Pancreas (tissue), 10 donors: ENCODE results near the gene PCYT1B. TPM values are rescaled to one million over a fixed set of nuclear protein-coding genes. Genes with fewer than 3 reads are reported as not detected.
A peak's percentile ranks its signal among the peaks of the same experiment; 100 is the strongest.

ENCODE experiments used
- ATAC-seq, 4 donors: fragments of 200-7000 bp; cut with Tn5 transposase; one replicate each; pipeline versions ENCODE4 v1.8.0 to v1.9.1; 2020; ENCODE audit warnings: mild to moderate bottlenecking in 4 of 4, moderate library complexity in 4 of 4
- DNase-seq, 6 donors: peaks; one replicate each; pipeline ENCODE4 v3.0.0-alpha.2; 2020
- FAIRE-seq: peaks from 2 replicates; lab custom pipeline; 2012; peaks lifted over from hg19 to GRCh38; lab: Jason Lieb, UNC
- H3K27ac ChIP-seq, 4 donors: fragments of 200-600 bp; sonication (generic); 1 replicate in 3 of 4; 2 replicates in 1 of 4; pipeline versions ENCODE4 v1.5.0 to v1.8.0; 2020
- H3K27me3 ChIP-seq, 4 donors: fragments of 200-600 bp; one replicate each; pipeline ENCODE4 v1.8.0; 2021
- H3K36me3 ChIP-seq, 3 donors: fragments of 200-600 bp; sonication (generic) in 1 of 3; one replicate each; pipeline versions ENCODE4 v1.5.0 to v1.8.0; 2020 to 2021
- H3K4me1 ChIP-seq, 3 donors: fragments of 200-600 bp; one replicate each; pipeline ENCODE4 v1.8.0; 2021
- H3K4me3 ChIP-seq, 4 donors: fragments of 200-600 bp; sonication (generic) in 2 of 4; one replicate each; pipeline versions ENCODE4 v1.5.0 to v1.8.0; 2020 to 2021
- H3K9me3 ChIP-seq, 4 donors: fragments of 200-600 bp; one replicate each; pipeline ENCODE4 v1.8.0; 2021
- CTCF ChIP-seq, 4 donors: fragments of 200-600 bp; sonication (generic) in 3 of 4; IDR thresholded peaks; one replicate each; pipeline versions ENCODE4 v1.5.0 to v1.8.0; 2021; ENCODE audit warnings: antibody characterized with exemption in 4 of 4
- WGBS, 2 donors: extraction: QIAGEN DNeasy Blood & Tissue Kit; methylation state at CpG; one replicate each; pipeline ENCODE4 v1.1.7; 2013; 5-methylcytosine and 5-hydroxymethylcytosine counted together
- intact Hi-C, 3 donors: fragments of 100-400 bp; cut with DNase I; formaldehyde crosslinking; loops; one replicate each; pipeline versions ENCODE4 v1.11.1 to v1.14.2; 2022
- polyA plus RNA-seq, 2 donors: library from polyadenylated mRNA; stranded (reverse); fragments of 200-250 nt; gene quantifications; one replicate each; pipeline ENCODE4 v1.2.3, GENCODE V29; 2013
- total RNA-seq, 6 donors: library from RNA; stranded (reverse); fragmentation: NEBNext Ultra II Directional in 4 of 6; extraction: Animal tissue kit (Norgen Biotek cat#: 25700) in 4 of 6; gene quantifications; one replicate each; pipeline versions ENCODE4 v1.2.1 to v1.2.4, GENCODE V29; 2021 to 2023
- donor health status: healthy with polysubstance abuse.
- donor health status: DM: no; HTN: no; CAD: no; lungs with moderate emphysema.
- donor health status: DM: no; HTN: no; CAD: no.
- donor health status: control.
- donor health status: control.
- donor health status: Bipolar disorder and iron deficiency.
- donor health status: DM: yes; HTN: yes; CAD: no.
- donor health status: DM: no; HTN: no; CAD: no.
- donor health status: DM: no; HTN: no; CAD: no.
- donor health status: DM: yes; HTN: yes; CAD: no.

PCYT1B gene
- total RNA-seq (1 to 10 TPM; 1.6 to 2.9 (median 1.8) TPM), polyA plus RNA-seq (1 to 10 TPM in 1 of 2 donors, under 1 TPM in 1; 0.84 to 1.3 TPM)

GRCh38 chrX:24647257-24648058 is at the start of gene PCYT1B:
Gene PCYT1B, minus strand, starts transcription at chrX:24647347. Its CDS starts 242 bp downstream, at chrX:24647105.
- no peak for TF ChIP-seq CTCF (IDR thresholded peaks at IDR 0.05)
- peak in 5 of 6 donors; percentile 16 to 69 (median 20) for DNase-seq
- WGBS, 2 donors = 13 to 31% methylated on average over 23 to 24 of the region's 24 CpGs
- Histone ChIP-seq H3K4me3 (no peak within 1 kb of the TSS), H3K4me1 (no peaks in the 10 kb centered on the region), H3K36me3 (no peaks in the 10 kb centered on the region), H3K27me3 (peaks cover 0 to 13% (median 0%) of the 10 kb centered on the region in 4 donors), H3K9me3 (no peaks in the 10 kb centered on the region), H3K27ac (no peak within 1 kb of the TSS)
- peak; percentile 72 to 91 (median 84) for ATAC-seq
- intact Hi-C loops = no loop called here
- FAIRE-seq = no peak

- FAIRE-seq = no peak
- intact Hi-C loops = no loop called here
Measured at GRCh38 chrX:24696294-24696693, 49.1 kb upstream of the PCYT1B start.

GRCh38 chrX:24694825-24695224 is 47.7 kb upstream of the PCYT1B start:
- Histone ChIP-seq H3K27ac (no peak overlapping the region), H3K4me1 (no peaks in the 10 kb centered on the region), H3K9me3 (no peaks in the 10 kb centered on the region), H3K27me3 (no peaks in the 10 kb centered on the region), H3K4me3 (no peak overlapping the region), H3K36me3 (peaks cover 0 to 4% (median 0%) of the 10 kb centered on the region in 3 donors)
- TF ChIP-seq CTCF (IDR thresholded peaks at IDR 0.05) = no peak
- 21 to 44% methylated on average over 6 of the region's 6 CpGs for WGBS, 2 donors
- FAIRE-seq (no peak), ATAC-seq (no peak), DNase-seq (no peak)
- intact Hi-C loops = no loop called here

More at GRCh38 chrX:24696294-24696693, 49.1 kb upstream of the PCYT1B start:
- no peak overlapping the region for H3K4me3 ChIP-seq
- ATAC-seq = no peak
- no peaks in the 10 kb centered on the region for H3K4me1 ChIP-seq
- no peaks in the 10 kb centered on the region for H3K9me3 ChIP-seq
- DNase-seq = no peak
- no peak for TF ChIP-seq CTCF (IDR thresholded peaks at IDR 0.05)
- peaks cover 0 to 8% (median 0%) of the 10 kb centered on the region in 3 donors for H3K36me3 ChIP-seq
- 69 to 85% methylated on average over 6 of the region's 6 CpGs for WGBS, 2 donors
- H3K27ac ChIP-seq = no peak overlapping the region
- H3K27me3 ChIP-seq = no peaks in the 10 kb centered on the region

- Histone ChIP-seq H3K4me3 (peak within 1 kb of the TSS; percentile 29 to 59 (median 44)), H3K36me3 (no peaks in the 10 kb centered on the region), H3K9me3 (no peaks in the 10 kb centered on the region), H3K4me1 (no peaks in the 10 kb centered on the region), H3K27ac (peak within 1 kb of the TSS; percentile 51 to 77 (median 64)), H3K27me3 (no peaks in the 10 kb centered on the region)
- DNase-seq (peak; percentile 89 to 96 (median 93)), ATAC-seq (peak; percentile 97 to 99 (median 98)), FAIRE-seq (peak; percentile 84)
- intact Hi-C loops = no loop called here
- no peak for TF ChIP-seq CTCF (IDR thresholded peaks at IDR 0.05)
- WGBS, 2 donors = 0 to 33% methylated on average over 70 of the region's 70 CpGs
Measured at GRCh38 chrX:24693453-24694202, 46.5 kb upstream of the PCYT1B start, which contains the start of gene POLA1. Gene POLA1, plus strand, starts transcription at chrX:24693918. Its CDS starts 44 bp downstream, at chrX:24693962.
